Right renal cortex interstitium (tissue), 3 donors: ENCODE results near the gene TRAPPC2. TPM values are rescaled to one million over a fixed set of nuclear protein-coding genes. Genes with fewer than 3 reads are reported as not detected.
"Not testable (repeated sequence)": the region's sequence is repeated elsewhere in the genome, so short reads cannot be mapped to it uniquely, and the experiment has no call there.

Experiments
- DNase-seq, 3 donors: peaks; one replicate each; pipeline ENCODE4 v3.0.0-alpha.2; 2013; ENCODE audit warnings: low read depth in 3 of 3, low spot score in 2 of 3
- polyA plus RNA-seq, 3 donors: library from polyadenylated mRNA; unstranded; fragments of 120-200 nt; gene quantifications; one replicate each; pipeline ENCODE4 v1.2.1, GENCODE V29; 2013; ENCODE audit not compliant: insufficient read length in 3 of 3

TRAPPC2 gene
- polyA plus RNA-seq, 3 donors = 15.2 to 16.5 (median 16.4) TPM

- DNase-seq = no peak
These were observed 61.4 kb downstream of the TRAPPC2 start for GRCh38 chrX:13673016-13673415.

- DNase-seq = no peak
These were observed 64.2 kb downstream of the TRAPPC2 start for GRCh38 chrX:13670197-13670596.

- DNase-seq = not testable (repeated sequence)
These were observed 64.7 kb downstream of the TRAPPC2 start for GRCh38 chrX:13669755-13670154.

- no peak for DNase-seq
These were observed 65.1 kb downstream of the TRAPPC2 start for GRCh38 chrX:13669246-13669737.

- no peak for DNase-seq
These were observed 66.5 kb downstream of the TRAPPC2 start for GRCh38 chrX:13667919-13668318.

- DNase-seq = no peak
These were observed 67.6 kb downstream of the TRAPPC2 start for GRCh38 chrX:13666836-13667235.

GRCh38 chrX:13664020-13664419 lies 70.4 kb downstream of the TRAPPC2 start:
- no peak for DNase-seq

GRCh38 chrX:13662355-13662791 lies 72.0 kb downstream of the TRAPPC2 start:
- DNase-seq = no peak

Other genes starting within 250 kb of the TRAPPC2 start
- gene EGFL6, start 165.0 kb downstream of the TRAPPC2 start, polyA plus RNA-seq = 10 to 100 TPM; 23.8 to 25.5 (median 25.2) TPM
- gene TCEANC, start 81.5 kb downstream of the TRAPPC2 start, polyA plus RNA-seq = 1 to 10 TPM; 6.0 to 6.5 (median 6.4) TPM
- gene RAB9A, start 45.5 kb downstream of the TRAPPC2 start, polyA plus RNA-seq = 10 to 100 TPM; 27.6 to 31.6 (median 28.9) TPM
- gene OFD1, start 128 bp upstream of the TRAPPC2 start, polyA plus RNA-seq = 10 to 100 TPM; 35.6 to 41.4 (median 35.8) TPM
- gene GPM6B, start 82.5 kb upstream of the TRAPPC2 start, polyA plus RNA-seq = 10 to 100 TPM; 16.8 to 24.5 (median 18.6) TPM